GM06990 (cell line): ENCODE measurements around the gene RAPGEF4.

Source experiments
- DNase-seq: peaks from one replicate; pipeline ENCODE4 v3.0.0-alpha.2; 2011; ENCODE audit not compliant: insufficient read length; ENCODE audit errors: extremely low read depth
- H3K27me3 ChIP-seq: replicated peaks from 2 replicates; pipeline ENCODE4 v1.6.0; 2011; ENCODE audit warnings: low read length; ENCODE audit not compliant: control insufficient read depth, insufficient read depth
- H3K36me3 ChIP-seq: 2 replicates; pipeline ENCODE4 v1.5.1; 2011; ENCODE audit warnings: low read length; ENCODE audit not compliant: control insufficient read depth, insufficient read depth
- H3K4me3 ChIP-seq: replicated peaks from 2 replicates; pipeline ENCODE4 v1.5.1; 2011; ENCODE audit warnings: low read depth, mild to moderate bottlenecking, control low read depth, low read length
- TF ChIP-seq, protein P1 (sequence below): IDR thresholded peaks from 2 replicates; pipeline ENCODE4 v1.5.1; 2011; ENCODE audit warnings: low read length, control low read depth, mild to moderate bottlenecking, inconsistent platforms; ENCODE audit not compliant: insufficient read depth, poor library complexity, severe bottlenecking

Gene RAPGEF4

DNA sequence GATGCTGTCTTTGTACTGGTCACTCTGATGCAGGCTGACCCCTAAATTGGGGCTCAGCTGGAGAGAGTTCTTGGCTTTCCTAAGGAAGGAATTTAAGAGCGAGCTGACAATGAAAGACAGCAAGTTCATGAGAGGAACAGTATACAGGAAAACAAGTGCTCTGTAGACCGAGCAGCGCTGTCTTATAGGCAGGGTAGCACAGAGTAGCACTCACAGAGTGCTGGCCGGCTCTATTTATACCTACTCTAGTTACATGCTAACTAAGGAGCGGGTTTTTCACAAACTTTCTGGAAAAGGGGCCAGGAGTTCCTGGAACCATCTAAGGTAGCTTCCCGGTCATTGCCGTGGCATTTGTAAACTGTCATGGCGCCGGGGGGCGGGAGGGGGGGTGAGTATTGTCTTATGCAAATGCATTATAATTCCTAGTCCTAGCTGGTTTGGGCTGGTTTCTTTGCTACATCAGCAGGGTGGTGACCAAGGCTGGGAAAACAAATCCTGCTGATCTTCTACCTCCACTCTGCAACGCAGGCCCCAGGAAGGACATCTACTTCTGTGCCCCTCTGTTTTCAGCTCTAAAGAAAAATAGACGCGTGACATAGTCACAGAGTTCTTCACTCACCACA lies 308.4 kb downstream of the RAPGEF4 start:
- DNase-seq = no peak
- Histone ChIP-seq H3K4me3 (no peak overlapping the region), H3K36me3 (no peaks in the 10 kb centered on the region), H3K27me3 (no peaks in the 10 kb centered on the region)
- TF ChIP-seq, protein P1, sequence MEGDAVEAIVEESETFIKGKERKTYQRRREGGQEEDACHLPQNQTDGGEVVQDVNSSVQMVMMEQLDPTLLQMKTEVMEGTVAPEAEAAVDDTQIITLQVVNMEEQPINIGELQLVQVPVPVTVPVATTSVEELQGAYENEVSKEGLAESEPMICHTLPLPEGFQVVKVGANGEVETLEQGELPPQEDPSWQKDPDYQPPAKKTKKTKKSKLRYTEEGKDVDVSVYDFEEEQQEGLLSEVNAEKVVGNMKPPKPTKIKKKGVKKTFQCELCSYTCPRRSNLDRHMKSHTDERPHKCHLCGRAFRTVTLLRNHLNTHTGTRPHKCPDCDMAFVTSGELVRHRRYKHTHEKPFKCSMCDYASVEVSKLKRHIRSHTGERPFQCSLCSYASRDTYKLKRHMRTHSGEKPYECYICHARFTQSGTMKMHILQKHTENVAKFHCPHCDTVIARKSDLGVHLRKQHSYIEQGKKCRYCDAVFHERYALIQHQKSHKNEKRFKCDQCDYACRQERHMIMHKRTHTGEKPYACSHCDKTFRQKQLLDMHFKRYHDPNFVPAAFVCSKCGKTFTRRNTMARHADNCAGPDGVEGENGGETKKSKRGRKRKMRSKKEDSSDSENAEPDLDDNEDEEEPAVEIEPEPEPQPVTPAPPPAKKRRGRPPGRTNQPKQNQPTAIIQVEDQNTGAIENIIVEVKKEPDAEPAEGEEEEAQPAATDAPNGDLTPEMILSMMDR = no peak

DNA sequence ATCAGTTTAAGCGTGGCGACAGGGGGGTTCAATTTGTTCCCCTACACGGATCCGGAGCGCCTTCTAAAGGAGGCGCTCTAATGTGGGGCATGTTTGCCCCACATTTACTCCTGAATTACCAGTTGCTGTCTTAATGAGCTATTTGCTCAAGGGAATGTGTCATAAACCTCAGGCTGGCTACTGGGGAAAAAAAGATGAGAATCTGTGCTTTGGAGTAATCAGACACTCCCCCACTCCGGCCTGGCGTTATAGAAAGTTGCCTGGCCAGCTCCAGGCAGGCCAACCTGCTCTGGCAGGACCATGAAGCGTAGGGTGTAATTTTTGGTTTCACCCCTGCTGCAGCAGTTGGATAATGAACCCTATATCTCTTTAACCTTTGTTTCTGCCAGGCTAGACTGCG lies 309.0 kb downstream of the RAPGEF4 start:
- no peak for DNase-seq
- no peak overlapping the region for H3K4me3 ChIP-seq
- no peaks in the 10 kb centered on the region for H3K27me3 ChIP-seq
- H3K36me3 ChIP-seq = no peaks in the 10 kb centered on the region
- TF ChIP-seq, protein P1 = no peak

DNA sequence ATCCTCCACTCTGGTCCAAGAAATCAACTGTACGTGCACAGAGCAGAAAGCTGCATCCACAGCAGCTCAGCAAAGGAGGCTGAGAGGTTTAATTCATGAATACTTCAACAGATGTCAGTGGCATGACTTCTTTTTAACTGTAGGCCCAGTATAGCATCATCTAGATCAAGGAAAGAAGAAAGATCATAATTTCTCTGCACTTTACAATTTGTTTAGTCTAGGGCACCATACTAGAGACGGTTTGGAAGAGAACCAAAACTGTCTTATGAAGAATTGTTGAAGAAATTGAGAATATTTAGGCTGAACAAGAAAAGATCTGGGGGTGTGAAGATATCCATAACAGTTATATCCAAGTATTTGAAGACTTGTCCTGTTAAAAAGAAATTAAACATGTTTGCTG lies 309.5 kb downstream of the RAPGEF4 start:
- DNase-seq = no peak
- TF ChIP-seq, protein P1 = no peak
- Histone ChIP-seq H3K4me3 (no peak overlapping the region), H3K27me3 (no peaks in the 10 kb centered on the region), H3K36me3 (no peaks in the 10 kb centered on the region)

DNA sequence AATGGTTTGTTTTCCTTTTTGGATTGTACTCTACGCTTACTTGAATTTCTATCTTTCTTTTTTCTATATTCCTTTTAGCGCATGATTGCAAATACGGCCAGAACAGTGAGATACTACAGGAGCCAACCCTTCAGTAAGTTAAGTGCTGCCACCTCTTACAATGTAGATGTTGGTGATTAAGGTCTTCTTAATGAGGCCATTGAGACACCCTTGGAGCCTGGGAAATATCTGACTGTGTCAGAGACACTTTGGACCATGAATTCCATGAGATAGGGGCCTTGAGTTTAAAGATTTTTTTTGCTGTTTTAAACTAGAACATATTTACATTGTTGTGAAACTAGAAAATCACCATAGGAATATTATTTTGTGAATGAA lies 312.9 kb downstream of the RAPGEF4 start:
- Histone ChIP-seq H3K36me3 (no peaks in the 10 kb centered on the region), H3K27me3 (no peaks in the 10 kb centered on the region), H3K4me3 (no peak overlapping the region)
- TF ChIP-seq, protein P1 = no peak
- DNase-seq = no peak

DNA sequence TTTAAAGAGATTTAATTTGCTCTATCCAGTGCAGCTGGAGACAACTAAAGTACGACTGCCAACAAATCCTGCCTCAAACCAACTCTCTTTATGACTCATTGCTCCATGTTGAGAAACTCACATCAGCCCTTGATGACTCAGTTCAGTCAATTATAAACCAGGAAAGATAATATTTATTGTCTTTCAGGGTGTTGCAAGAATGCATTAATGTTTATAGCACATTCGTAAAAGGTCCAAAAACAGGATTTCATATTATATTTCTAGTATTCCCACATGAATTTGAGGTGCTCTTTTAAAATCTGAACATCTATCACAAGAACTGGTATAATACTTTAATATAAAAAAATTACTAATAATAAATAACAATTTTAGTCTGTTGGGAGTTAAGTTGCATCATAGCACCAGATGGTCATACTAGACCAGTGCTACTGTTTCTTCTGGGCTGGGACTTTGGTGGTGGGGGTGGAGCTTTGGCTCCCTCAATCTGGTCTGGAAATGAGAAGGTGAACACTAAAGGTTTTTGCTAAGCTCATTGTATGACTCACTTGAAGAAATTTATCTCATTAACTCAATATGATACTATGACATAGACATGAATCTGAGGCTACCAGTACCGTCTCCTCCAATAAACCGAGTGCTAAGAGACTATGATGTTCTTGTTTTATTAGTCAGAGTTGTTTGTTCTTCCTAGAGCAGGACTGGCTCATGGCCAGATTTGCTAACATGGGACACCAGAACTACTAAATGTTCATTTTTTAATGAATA lies 313.4 kb downstream of the RAPGEF4 start:
- Histone ChIP-seq H3K36me3 (no peaks in the 10 kb centered on the region), H3K27me3 (no peaks in the 10 kb centered on the region), H3K4me3 (no peak overlapping the region)
- TF ChIP-seq, protein P1 = no peak
- DNase-seq = peak; percentile 18
